Rectal smooth muscle tissue (tissue), 1 donor: ENCODE measurements around the gene ZCCHC17.
"Not testable (repeated sequence)": the region's sequence is repeated elsewhere in the genome, so short reads cannot be mapped to it uniquely, and the experiment has no call there.

Experiments used
- H3K27ac ChIP-seq: one replicate; pipeline ENCODE4 v1.7.0; 2013; ENCODE audit warnings: low read depth, low read length, inconsistent platforms
- H3K27me3 ChIP-seq: one replicate; pipeline ENCODE4 v1.7.0; 2013; ENCODE audit warnings: low read length; ENCODE audit not compliant: control insufficient read depth, insufficient read depth
- H3K36me3 ChIP-seq: one replicate; pipeline ENCODE4 v1.7.0; 2013; ENCODE audit warnings: low read length; ENCODE audit not compliant: control insufficient read depth, insufficient read depth
- H3K4me1 ChIP-seq: one replicate; pipeline ENCODE4 v1.7.0; 2013; ENCODE audit warnings: low read length; ENCODE audit not compliant: control insufficient read depth, insufficient read depth
- H3K4me3 ChIP-seq: one replicate; pipeline ENCODE4 v1.7.0; 2013; ENCODE audit warnings: low read length
- H3K9ac ChIP-seq: one replicate; pipeline ENCODE4 v1.7.0; 2013; ENCODE audit warnings: low read length

ZCCHC17 gene

DNA sequence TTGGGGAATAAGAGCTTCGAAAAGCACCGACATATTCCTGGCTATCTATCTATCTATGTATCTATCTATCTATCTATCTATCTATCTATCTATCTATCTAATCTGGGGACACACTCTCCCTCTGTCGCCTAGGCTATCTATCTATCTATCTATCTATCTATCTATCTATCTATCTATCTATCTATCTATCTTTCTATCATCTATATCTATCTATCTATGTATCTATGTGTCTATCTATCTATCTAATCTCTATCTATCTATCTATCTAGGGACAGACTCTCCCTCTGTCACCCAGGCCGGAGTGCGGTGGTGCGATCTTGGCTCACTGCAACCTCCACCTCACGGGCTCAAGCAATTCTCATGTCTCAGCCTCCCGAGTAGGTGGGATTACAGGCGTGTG lies 14.4 kb upstream of the ZCCHC17 start:
- H3K4me1 ChIP-seq, H3K27ac ChIP-seq, H3K4me3 ChIP-seq, H3K27me3 ChIP-seq, H3K9ac ChIP-seq: not testable (repeated sequence)
- peaks cover 10% of the 10 kb centered on the region for H3K36me3 ChIP-seq

DNA sequence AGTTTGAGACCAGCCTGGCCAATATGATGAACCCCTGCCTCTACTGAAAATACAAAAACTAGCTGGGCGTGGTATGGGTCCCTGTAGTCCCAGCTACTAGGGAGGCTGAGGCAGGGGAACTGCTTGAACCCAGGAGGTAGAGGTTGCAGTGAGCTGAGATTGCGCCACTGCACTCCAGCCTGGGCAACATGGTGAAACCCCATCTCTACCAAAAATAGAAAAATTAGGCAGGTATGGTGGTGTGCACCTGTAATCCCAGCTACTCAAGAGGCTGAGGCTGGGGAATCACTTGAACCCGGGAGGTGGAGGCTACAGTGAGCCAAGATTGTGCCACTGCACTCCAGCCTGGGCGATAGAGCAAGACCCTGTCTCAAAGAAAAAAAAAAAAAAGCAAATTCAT lies 9.0 kb upstream of the ZCCHC17 start:
- not testable (repeated sequence) for H3K4me1 ChIP-seq, H3K27me3 ChIP-seq, H3K4me3 ChIP-seq, H3K9ac ChIP-seq, H3K27ac ChIP-seq
- peaks cover 23% of the 10 kb centered on the region for H3K36me3 ChIP-seq

DNA sequence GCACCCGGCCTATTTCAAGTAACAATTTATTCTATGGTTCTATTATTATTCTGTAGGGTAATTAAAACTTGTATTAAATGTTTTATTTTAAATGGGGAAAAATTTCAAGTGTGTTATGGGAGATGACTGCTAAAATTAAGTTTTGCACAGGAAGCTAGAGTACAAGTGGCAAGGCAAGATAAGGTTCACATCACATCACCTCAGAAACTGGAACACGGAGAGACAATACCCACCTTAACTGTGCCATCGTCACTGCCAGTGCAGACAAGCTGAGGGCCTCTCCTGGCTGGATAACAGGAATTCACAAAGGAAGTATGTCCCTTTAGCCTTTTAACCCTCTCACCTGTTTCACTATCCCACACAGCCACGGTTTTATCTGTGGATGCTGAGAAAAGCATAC lies 7.8 kb upstream of the ZCCHC17 start:
- H3K36me3 ChIP-seq = peaks cover 23% of the 10 kb centered on the region
- H3K27ac ChIP-seq = no peak overlapping the region

DNA sequence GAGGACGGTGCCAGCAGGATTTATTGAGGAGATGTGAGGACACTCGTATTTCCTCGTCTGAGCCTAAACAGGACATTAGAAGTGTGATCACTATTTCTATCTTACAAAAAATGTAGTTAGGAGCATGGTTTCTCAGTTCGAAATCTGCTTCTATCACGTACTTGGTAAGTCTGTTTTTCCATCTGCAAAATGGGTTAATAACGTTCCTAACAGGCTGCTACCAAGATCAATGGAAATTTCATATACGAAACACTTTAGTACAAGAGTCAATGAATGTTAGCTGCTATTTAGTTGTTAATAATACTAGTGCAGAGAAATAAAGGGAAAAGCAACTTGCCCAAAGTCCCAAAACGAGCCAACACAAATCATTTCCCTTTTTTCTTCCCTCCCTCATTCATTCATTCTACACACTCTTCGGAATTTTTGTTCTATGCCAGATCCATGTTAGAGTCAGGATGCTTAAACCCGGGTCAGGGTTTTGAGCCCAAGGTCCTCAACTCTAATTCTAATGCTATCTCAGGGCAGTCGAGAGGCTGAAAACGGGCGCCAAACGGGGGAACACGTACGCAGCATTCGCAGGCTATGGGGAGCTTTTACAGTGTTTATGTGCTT lies 852 bp upstream of the ZCCHC17 start:
- peak overlapping the region; percentile 88 for H3K4me3 ChIP-seq

More for the DNA sequence above, 7.8 kb upstream of the ZCCHC17 start:
- H3K27me3 ChIP-seq = no peaks in the 10 kb centered on the region
- no peak overlapping the region for H3K9ac ChIP-seq
- H3K4me3 ChIP-seq = no peak overlapping the region
- H3K4me1 ChIP-seq = no peaks in the 10 kb centered on the region

DNA sequence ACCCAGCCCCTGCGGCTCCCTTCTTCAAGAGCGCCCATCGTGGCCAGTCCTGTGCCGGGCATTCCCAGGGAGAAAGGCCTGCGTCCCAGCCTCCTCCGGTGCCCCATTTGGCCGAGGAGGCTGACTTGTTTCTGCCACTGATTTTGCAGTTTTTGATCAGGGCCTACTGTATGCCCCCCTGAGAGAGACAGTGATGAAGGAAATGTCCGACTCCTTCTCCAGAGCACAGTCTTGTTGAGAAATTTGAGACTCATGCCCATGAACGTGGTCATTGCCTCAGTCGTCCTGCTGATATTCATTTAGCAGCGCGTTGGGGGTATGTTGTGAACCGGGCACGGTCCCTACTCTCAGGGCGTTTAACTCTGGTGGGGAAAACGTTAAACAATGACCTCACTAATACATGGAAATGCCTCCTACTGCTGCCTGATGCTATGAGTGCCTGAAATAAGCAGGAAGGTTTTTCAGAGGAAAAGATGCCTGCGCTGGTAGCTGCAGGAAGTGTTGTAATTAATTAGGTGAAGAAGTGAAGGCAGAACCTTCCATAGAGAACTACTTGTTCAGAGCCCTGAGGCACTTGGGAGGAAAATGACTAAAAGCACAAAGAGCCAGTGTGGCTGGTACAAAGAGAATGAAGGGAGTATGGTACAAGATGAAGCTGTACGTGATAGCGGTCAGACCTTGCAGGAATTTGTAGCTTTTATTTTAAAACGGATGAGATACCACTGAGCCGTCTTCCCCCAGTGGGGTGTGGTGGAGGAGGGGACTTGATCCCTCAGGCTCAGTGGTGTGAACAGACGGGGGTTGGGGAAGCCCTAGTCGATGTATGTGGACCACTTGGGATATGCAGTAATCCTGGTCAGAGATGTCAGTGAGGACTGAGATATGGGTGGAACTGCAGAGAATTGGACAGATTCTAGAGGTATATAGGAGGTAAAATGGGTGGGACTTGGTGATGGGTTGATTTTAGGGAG lies 730 bp downstream of the ZCCHC17 start:
- Histone ChIP-seq H3K27me3 (no peaks in the 10 kb centered on the region), H3K4me1 (peaks cover 9% of the 10 kb centered on the region), H3K4me3 (peak overlapping the region; percentile 99), H3K9ac (peak overlapping the region; percentile 98), H3K36me3 (peaks cover under 1% of the 10 kb centered on the region), H3K27ac (peak overlapping the region; percentile 82)

More for the DNA sequence above, 852 bp upstream of the ZCCHC17 start:
- peaks cover 9% of the 10 kb centered on the region for H3K4me1 ChIP-seq
- H3K9ac ChIP-seq = peak overlapping the region; percentile 88
- H3K27ac ChIP-seq = peak overlapping the region; percentile 77
- H3K36me3 ChIP-seq = peaks cover 13% of the 10 kb centered on the region
- no peaks in the 10 kb centered on the region for H3K27me3 ChIP-seq

DNA sequence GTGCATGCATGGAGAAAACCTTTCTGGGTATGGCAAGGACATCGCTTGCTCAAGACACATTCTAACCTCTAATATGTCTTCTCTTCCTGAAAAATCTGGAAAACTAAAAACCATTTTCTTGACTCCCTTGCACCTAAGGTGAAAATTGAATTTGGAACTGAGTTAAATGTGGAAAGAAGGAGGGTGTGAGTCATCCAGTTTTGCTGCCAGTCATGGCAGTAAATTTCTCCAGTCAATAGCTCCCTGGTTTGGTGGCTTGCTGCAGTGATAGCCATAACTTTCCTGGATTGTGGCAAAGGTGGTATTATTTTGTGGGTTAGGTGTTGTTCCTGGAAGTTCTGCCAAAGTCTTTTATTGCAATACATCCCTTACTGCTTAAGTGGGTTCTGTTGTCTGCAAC lies 2.5 kb downstream of the ZCCHC17 start:
- H3K36me3 ChIP-seq = no peaks in the 10 kb centered on the region
- H3K27ac ChIP-seq = no peak overlapping the region
- H3K9ac ChIP-seq = no peak overlapping the region
- no peaks in the 10 kb centered on the region for H3K27me3 ChIP-seq
- peaks cover 9% of the 10 kb centered on the region for H3K4me1 ChIP-seq
- H3K4me3 ChIP-seq = no peak overlapping the region

DNA sequence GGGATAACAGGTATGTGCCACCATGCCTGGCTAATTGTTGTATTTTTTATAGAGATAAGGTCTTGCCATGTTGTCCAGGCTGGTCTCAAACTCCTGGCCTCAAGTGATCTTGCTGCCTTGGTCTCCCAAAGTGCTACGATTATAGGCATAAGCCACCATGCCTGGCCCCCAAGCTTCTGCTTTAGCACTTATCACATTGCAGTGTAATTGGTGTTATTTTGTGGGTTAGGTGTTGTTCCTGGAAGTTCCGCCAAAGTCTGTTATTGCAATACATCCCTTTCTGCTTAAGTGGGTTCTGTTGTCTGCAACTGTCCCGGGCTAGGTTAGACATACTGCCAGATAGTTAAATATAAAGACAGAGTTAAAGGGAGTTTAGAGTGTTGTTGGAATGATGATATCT lies 3.4 kb downstream of the ZCCHC17 start:
- Histone ChIP-seq H3K4me1 (peaks cover 9% of the 10 kb centered on the region), H3K27me3 (no peaks in the 10 kb centered on the region), H3K9ac (no peak overlapping the region), H3K36me3 (no peaks in the 10 kb centered on the region), H3K27ac (no peak overlapping the region), H3K4me3 (no peak overlapping the region)

DNA sequence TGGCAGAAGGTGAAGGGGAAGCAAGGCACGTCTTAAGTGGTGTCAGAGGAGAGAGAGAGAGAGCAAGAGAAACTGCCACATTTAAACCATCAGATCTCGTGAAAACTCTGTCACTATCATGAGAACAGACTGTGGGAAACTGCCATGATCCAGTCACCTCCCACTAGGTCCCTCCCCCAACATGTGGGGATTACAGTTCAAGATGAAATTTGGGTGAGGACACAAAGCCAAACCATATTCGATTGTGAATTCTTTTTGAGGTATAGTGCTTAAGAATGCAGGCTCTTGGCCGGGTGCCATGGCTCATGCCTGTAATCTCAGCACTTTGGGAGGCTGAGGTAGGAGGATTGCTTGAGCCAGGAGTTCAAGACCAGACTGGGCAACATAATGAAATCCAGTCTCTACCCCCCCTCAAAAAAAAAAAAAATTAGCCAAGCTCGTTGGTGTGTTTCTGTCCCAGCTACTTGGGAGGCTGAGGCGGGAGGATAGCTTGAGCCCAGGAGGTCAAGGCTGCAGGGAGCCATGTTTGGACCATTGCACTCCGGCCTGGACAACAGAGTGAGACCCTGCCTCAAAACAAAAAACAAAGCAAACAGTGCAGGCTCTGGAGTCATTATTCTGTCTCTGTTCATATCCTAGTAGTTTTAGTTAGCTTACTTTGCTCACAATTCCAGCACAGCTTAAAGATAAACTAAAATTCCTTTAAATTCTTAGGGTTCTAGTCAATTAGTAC lies 6.0 kb downstream of the ZCCHC17 start:
- Histone ChIP-seq H3K27me3 (no peaks in the 10 kb centered on the region), H3K36me3 (no peaks in the 10 kb centered on the region), H3K4me3 (no peak overlapping the region), H3K4me1 (peaks cover 2% of the 10 kb centered on the region), H3K27ac (no peak overlapping the region), H3K9ac (no peak overlapping the region)

DNA sequence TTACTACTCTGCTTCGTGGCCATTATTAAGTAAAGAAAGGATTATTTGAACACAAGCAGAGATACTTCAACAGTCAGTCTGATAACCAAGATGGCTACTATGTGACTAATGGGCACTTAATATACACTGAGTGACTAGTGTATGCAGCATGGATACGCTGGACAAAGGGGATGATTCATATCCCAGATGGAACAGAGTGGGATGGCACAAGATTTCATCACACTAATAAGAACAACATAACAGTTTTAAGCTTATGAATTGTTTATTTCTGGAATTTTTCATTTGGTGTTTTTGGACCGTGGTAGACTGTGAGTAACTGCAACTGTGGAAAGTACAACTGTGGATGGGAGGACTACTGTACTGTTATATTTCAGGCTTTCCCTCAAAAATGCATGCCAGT lies 9.4 kb downstream of the ZCCHC17 start:
- H3K27ac ChIP-seq = no peak overlapping the region
- peaks cover 2% of the 10 kb centered on the region for H3K36me3 ChIP-seq
- no peaks in the 10 kb centered on the region for H3K4me1 ChIP-seq
- H3K27me3 ChIP-seq = no peaks in the 10 kb centered on the region
- no peak overlapping the region for H3K4me3 ChIP-seq
- no peak overlapping the region for H3K9ac ChIP-seq

DNA sequence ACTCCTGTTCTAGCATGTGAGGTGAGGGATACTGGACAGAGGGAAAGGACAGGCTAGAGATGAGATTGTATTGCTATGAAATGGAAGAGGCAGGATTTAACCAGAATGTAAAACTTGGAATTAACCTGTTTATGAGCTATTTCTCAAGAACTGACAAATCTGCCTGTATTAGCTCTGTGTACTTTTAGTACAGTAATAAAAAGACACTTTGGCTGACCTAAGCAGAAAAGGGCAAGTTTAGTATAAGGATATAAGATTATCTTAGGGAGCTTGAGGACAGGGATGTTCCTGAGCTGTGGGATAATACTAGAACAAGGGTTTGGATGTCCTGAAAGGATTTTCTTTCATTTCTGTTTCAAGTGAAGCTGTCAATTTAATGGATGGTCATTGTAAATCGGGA lies 11.2 kb downstream of the ZCCHC17 start:
- no peaks in the 10 kb centered on the region for H3K27me3 ChIP-seq
- H3K27ac ChIP-seq = no peak overlapping the region
- H3K36me3 ChIP-seq = peaks cover 2% of the 10 kb centered on the region
- no peaks in the 10 kb centered on the region for H3K4me1 ChIP-seq
- H3K4me3 ChIP-seq = no peak overlapping the region
- H3K9ac ChIP-seq = no peak overlapping the region

DNA sequence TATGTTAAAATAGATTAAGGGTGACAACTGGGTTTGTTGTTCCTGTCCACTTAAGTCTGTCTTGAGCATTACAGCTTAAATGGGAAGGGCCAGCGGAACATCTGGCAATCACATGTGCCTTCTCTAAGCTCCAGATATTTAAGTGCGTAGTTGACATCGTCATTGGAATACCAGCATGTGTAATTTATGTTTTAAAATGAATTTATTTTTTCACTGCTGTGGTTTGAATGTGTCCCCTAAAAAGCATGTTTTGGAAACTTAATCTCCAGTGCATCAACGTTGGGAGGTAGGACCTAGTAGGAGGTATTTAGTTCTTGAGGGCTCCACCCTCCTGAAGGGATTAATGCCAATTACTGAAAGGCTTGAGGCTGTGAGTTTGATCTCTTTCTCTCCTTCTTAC lies 13.4 kb downstream of the ZCCHC17 start:
- no peak overlapping the region for H3K9ac ChIP-seq
- no peaks in the 10 kb centered on the region for H3K4me1 ChIP-seq
- H3K36me3 ChIP-seq = peaks cover 2% of the 10 kb centered on the region
- H3K27ac ChIP-seq = no peak overlapping the region
- no peaks in the 10 kb centered on the region for H3K27me3 ChIP-seq
- H3K4me3 ChIP-seq = no peak overlapping the region

DNA sequence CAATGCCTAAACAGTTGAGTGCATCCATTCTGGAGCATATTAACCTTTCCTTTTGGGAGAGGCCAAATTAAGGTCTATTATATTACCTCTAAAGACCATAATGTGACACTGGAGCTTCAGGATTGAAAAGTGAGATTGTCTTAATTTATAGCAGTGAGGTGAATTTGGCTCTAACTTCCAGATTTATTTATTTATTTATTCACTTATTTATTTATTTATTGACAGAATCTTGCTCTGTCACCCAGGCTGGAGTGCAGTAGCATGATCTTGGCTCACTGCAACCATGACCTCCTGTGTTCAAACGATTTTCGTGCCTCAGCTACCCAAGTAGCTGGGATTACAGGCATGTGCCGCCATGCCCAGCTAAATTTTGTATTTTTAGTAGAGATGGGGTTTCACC lies 19.1 kb downstream of the ZCCHC17 start:
- H3K4me3 ChIP-seq = no peak overlapping the region
- no peak overlapping the region for H3K27ac ChIP-seq
- H3K27me3 ChIP-seq = no peaks in the 10 kb centered on the region
- H3K9ac ChIP-seq = no peak overlapping the region
- H3K36me3 ChIP-seq = peaks cover 3% of the 10 kb centered on the region
- no peaks in the 10 kb centered on the region for H3K4me1 ChIP-seq
